GM18519 (cell line): Measurements from ENCODE around the gene MTFR2.

Experiments
- ATAC-seq: cut with Tn5 transposase; IDR thresholded peaks from one replicate; pipeline ENCODE4 v1.9.1; 2021; ENCODE audit warnings: mild to moderate bottlenecking, moderate library complexity; ENCODE audit not compliant: unreplicated experiment, low FRiP score

MTFR2 gene

GRCh38 chr6:136249811-136250685 lies at the start of gene MTFR2:
Gene MTFR2, minus strand, starts transcription at chr6:136250311. Its CDS starts 1,212 bp downstream, at chr6:136249099.
- ATAC-seq = peak; percentile 96

- no peak for ATAC-seq
These were observed 44.5 kb upstream of the MTFR2 start for GRCh38 chr6:136294621-136295020.

- ATAC-seq = no peak
These were observed 40.4 kb upstream of the MTFR2 start for GRCh38 chr6:136290410-136291010.

- ATAC-seq = peak; percentile 89
These were observed 39.7 kb upstream of the MTFR2 start, which contains the start of gene BCLAF1 for GRCh38 chr6:136289579-136290409. Gene BCLAF1, minus strand, starts transcription at chr6:136289846. Its CDS starts 9,980 bp downstream, at chr6:136279866.

- ATAC-seq = peak; percentile 30
These were observed 39.1 kb upstream of the MTFR2 start for GRCh38 chr6:136289327-136289578.

- ATAC-seq = peak; percentile 23
These were observed 38.6 kb upstream of the MTFR2 start for GRCh38 chr6:136288566-136289326.

GRCh38 chr6:136284909-136285308 lies 34.8 kb upstream of the MTFR2 start:
- no peak for ATAC-seq

GRCh38 chr6:136282906-136283305 lies 32.8 kb upstream of the MTFR2 start:
- no peak for ATAC-seq

GRCh38 chr6:136280032-136280609 lies 30.0 kb upstream of the MTFR2 start:
- no peak for ATAC-seq

- no peak for ATAC-seq
These were observed 24.0 kb upstream of the MTFR2 start for GRCh38 chr6:136274062-136274461.

- no peak for ATAC-seq
These were observed 15.0 kb upstream of the MTFR2 start for GRCh38 chr6:136265101-136265500.

GRCh38 chr6:136262940-136263339 lies 12.8 kb upstream of the MTFR2 start:
- no peak for ATAC-seq

GRCh38 chr6:136254851-136255466 lies 4.8 kb upstream of the MTFR2 start:
- ATAC-seq = no peak

GRCh38 chr6:136253734-136254133 lies 3.6 kb upstream of the MTFR2 start:
- ATAC-seq = no peak

- ATAC-seq = no peak
These were observed 2.3 kb upstream of the MTFR2 start for GRCh38 chr6:136252441-136252840.

GRCh38 chr6:136251394-136251793 lies 1.3 kb upstream of the MTFR2 start:
- no peak for ATAC-seq

GRCh38 chr6:136250686-136251008 lies 536 bp upstream of the MTFR2 start:
- ATAC-seq = peak; percentile 1

GRCh38 chr6:136249336-136249735 lies 775 bp downstream of the MTFR2 start:
- no peak for ATAC-seq

GRCh38 chr6:136244061-136244616 lies 6.0 kb downstream of the MTFR2 start:
- ATAC-seq = no peak
